Activated T-cell treated with anti-CD3 and anti-CD28 coated beads for 24 hours (primary cell): ENCODE results near the gene NCAPD3.

Source experiments
- DNase-seq: peaks from one replicate; pipeline ENCODE4 v3.0.0-alpha.2; 2020; ENCODE audit warnings: low read depth

NCAPD3 gene

DNA sequence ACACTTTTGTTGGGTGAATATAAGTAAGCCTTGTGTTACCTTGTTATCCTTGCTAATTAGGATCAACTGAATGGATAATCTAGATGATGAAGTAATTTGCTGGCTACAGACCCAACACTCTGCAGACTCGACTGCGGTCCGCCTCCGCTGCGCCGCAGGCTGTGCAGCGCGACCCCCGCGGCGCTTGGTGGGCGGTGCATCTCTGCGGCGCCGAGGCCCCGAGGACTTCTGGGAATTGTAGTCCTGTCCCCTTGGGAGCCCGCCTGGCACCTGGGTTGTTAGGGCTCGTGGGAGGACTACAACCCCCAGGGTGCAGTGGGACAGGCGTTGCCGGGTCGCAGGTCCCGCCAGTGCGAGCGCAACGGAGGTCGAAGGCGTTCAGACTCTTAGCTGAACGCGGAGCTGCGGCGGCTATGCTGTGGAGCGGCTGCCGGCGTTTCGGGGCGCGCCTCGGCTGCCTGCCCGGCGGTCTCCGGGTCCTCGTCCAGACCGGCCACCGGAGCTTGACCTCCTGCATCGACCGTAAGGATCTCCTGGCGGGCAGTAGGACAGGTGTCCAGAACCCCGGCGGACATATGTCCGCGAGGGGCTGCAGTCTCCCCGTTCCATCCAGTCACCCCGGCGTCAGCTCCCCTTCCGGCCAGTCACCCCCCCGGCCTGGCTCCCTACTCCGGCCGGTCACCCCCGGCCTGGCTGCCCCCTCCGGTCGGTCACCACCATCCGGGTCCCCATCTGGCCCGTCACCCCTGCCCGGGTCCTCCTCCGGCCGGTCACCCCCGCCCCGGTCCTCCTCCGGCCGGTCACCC is 29.6 kb upstream of the NCAPD3 start, which contains the start of the genes ACAD8 and THYN1:
TSS of gene ACAD8 (plus strand) at position 381 of the 806 bp plus-strand sequence. CDS start at position 414, 33 bp downstream.
TSS of gene THYN1 (minus strand) at position 165 of the 806 bp plus-strand sequence. CDS start 470 bp downstream, outside the sequence.
- peak; percentile 93 for DNase-seq

DNA sequence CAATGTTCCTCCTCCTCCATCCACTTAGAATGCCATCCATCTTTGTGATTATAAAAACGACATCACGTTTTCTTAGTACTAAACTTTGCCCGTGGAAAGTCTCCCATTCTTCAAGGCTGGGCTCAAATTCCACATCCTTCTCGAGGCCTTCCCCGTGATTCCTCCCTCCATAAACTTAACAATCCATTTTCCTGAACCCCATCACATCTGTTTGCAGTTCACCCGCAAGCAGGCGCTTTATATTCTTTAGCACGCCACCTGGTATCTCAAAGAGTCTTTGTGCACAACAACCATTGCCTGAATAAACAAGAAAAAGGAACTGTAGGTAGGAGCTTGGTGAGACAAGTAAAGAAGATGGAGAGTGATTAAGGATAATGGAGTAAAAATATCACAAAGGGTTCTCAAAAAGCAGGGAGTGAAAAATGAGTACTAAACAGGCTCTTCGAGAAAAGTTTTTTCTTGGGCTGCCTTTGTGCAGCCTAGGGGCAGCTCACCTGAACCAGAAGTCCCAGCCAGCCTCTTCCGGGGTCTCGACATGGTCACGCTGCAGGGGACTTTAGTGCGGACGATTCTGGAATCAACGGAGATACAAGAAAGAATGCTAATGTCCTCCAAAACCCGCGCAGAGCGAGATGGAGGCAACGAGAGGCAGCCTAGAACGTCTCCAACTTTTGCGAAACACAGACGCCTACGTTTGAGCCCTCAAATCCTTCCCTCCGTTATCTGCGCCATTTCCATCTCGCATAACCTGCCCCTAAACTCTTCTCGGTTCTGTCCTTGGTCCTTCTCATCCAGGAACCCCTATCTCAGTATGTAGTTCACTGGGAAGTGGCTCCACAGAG is 28.8 kb upstream of the NCAPD3 start:
- peak; percentile 15 for DNase-seq

DNA sequence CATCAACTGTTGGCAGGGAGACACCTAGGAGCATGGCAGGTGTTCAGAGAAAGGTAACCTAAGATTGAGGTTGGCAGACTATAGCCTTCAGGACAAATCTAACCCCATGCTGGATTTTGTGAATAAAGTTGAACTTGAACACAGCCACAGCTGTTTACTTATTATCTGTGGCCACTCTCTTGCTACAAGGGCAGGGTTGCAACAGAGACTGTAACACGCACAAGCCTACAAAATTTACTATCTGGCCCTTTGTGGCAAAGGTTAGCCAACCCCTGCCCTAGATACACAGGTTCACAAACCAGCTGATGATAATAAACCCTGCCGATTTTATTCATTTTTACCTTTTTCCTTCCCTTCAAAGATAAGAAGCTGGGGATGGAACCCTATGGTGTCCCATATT is 26.9 kb upstream of the NCAPD3 start:
- no peak for DNase-seq

DNA sequence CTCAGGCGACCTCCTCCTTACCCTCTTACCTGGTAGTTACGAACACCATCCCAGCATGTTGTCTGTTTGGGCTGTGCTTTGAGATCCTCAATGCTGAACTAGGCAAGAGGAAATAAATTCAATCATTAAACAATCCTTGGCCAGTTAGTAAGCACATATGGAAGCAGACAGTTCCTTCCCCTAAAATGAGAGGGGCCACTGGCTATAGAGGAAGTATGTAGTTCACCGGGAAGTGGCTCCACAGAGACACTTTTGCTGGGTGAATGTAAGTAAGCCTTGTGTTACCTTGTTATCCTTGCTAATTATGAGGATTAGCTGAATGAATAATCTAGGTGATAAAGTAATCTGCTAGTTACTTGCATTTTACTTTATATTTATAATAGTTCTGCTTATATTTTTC is 26.5 kb upstream of the NCAPD3 start:
- no peak for DNase-seq

DNA sequence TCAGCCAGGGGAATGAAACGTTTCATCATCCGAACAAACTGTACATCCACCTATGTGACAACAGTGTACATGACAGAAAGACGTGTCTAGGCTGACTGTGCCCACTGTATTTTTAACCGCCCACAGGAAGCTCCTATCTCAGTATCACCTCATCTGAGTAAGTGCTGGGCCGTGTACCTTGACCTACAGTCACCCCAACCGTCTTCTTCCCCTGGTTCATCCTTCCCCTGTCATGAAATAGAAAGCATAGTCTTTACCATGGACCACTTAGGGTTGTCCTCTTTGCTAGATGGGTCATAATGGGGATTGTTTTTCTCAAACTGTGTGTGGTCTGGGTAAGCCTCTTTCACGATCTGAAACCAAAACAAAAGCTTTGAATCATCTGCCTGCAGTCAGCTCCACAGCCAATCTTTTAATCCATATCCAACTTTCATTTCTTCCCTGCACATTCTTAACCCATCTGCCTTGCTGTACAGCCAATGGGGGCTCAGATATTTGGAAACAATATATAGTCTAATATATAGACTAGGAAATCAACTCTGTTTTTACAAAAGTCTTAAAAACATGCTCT is 25.2 kb upstream of the NCAPD3 start:
- no peak for DNase-seq

DNA sequence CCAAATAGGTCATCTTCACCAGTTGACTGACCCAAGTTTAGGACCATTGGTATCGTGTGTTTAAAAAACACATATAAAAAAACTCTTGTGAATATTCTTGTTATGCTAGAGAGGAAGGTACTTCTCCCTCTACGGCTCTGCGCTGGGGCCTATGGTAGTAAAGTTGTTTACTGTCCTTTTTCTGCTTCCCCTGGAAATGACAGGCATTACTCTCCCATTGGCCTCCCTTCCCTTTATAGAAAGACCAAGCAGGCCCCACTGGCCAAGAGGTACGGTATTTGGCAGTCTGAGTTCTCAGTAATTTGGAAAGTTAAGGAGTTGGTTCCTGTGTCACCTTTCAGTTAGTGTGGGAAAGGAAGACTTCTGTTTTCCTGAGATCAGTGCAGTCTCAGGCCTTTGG is 22.9 kb upstream of the NCAPD3 start:
- DNase-seq: no peak

DNA sequence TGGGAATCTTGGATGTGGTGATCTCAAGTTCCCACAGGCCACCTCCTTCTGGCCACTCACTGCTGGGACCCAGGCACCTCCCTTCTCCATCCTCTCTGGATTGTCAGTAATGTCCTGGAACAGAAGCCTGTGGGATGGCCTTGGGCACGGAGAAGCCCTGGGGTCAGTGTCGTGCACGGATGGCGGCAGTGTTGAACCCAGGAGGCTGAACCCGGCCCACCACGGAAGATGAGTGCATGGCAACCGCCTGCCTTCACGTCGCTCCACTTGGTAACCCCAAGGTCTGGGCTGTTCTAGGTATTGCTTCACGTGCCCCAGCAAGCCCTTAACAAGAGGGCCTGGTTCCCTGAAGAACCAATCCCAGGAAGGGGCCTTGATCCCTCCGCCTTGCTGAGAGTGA is 22.3 kb upstream of the NCAPD3 start:
- no peak for DNase-seq

DNA sequence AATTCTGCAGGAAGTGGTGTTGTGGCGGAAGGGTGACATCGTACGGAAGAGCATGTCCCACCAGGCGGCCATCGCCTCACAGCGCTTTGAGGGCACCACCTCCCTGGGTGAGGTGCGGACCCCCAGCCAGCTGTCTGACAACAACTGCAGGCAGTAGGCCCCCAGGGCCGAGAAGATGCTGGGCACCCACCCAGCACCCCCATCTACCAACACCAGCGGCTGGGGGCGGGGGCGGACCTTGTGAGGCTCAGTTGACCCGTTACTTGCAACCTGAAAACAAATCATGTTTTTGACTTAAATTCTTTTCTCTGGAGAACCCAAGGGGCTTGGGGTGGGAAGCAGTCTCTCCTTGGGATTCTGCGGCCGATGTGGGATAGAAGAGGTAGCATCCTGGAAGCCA is 21.7 kb upstream of the NCAPD3 start:
- no peak for DNase-seq

DNA sequence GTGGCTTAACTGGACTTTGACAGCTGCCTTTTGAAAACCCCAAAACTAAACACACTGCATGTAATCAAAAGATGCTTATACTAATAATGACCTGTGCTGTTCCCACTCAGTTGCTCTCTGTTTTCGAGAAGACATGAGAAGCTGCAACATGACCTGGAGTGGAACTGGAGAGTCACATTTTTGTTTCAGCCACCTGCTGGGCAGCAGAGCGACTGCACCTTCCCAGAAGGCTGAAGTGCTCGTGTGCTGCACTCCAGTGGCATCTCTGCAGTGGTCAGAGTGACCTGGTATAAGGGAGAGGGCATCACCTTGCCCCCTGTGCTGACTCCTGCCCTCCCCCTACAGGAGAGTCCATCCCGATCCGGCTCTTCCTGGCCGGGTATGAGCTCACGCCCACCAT is 20.8 kb upstream of the NCAPD3 start:
- DNase-seq: no peak

DNA sequence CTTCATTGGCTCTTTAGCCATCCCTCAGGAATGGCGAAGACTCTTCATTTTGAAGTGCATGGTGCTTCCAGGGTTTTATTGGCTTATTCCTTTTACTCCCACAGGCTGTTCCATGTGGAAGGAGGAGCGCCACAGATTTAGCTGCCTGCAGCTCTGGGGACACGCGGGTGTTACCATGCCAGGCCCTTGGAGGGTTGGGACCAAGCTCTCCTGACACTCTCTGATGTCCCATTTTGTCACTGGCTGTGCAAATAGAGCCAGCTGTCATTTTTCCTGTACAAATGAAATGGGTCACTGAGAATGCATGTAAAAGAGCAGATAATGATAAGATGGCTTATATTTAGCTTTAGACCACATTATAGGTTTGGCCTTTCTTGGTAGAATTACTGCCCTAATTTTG is 20.1 kb upstream of the NCAPD3 start:
- DNase-seq: no peak

DNA sequence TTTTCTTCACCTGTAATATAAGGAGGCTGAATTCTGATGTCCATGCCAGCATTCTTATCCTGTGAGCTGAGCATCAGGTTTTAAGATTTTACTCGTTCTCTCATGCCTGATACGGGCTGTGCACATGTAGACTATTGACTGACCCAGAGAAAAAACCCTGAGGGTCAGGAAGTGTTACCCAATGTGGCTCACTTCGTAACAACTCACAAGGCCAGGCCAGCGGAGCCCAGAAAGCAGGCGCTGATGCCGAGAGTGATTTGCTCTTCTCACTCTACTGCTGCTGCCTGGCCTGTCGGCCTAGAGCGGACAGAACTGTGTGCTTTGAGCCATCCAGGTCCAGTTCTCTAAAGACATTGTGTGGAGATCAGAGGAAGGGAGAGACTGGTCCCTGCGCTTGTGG is 18.6 kb upstream of the NCAPD3 start:
- no peak for DNase-seq

DNA sequence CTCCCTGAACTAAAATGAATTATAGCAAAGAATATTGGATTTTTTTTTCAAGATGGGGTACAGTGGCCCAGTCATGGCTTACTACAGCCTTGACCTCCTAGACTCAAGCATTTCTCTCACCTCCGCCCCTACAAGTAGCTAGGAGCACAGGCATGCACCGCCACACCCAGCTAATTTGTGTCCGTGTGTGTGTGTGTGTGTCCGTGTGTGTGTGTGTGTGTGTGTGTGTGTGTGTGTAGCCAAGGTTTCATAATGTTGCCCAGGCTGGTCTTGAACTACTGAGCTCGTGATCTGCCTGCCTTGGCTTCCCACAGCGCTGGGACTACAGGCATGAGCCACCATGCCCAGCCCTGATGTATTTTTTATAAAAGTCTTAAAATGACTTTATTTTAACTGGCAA is 16.8 kb upstream of the NCAPD3 start:
- no peak for DNase-seq

DNA sequence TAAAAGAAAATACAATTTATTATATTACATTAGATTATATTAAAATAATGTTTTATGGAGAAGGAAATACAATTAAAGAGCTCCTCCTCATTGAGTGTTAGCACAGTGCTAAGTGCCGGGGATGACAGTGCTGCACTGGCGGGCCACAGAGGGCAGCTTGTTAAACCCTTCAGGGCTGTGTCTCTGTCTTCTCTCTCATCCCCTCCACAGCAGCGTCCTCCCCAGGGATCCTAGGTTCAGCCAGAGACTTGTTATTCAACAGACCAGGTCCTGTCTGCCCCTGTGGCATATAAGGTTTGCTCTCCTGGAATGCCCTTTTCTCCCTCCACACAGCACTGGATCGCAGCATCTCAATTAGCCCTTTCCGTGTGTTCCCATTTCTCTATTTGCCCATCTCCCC is 15.2 kb upstream of the NCAPD3 start:
- DNase-seq: no peak

DNA sequence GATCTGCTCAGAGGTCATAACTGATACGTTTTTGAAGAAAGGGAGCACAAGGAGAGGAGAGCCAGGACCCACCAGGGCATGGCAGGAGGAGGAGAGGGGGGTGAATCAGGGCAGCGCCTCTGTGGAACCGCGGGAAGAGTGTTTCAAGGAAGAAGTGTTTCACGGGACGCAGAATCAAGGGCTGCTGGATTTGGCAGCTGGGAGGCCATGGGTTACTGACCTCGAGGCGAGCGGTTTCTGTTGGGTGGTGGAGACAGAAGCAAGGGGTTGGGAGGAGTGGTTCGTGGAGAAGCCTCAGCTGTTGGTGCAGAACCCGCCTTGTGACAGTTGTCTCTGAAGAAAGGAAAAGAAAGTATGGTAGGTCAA is 13.8 kb upstream of the NCAPD3 start:
- DNase-seq: no peak

DNA sequence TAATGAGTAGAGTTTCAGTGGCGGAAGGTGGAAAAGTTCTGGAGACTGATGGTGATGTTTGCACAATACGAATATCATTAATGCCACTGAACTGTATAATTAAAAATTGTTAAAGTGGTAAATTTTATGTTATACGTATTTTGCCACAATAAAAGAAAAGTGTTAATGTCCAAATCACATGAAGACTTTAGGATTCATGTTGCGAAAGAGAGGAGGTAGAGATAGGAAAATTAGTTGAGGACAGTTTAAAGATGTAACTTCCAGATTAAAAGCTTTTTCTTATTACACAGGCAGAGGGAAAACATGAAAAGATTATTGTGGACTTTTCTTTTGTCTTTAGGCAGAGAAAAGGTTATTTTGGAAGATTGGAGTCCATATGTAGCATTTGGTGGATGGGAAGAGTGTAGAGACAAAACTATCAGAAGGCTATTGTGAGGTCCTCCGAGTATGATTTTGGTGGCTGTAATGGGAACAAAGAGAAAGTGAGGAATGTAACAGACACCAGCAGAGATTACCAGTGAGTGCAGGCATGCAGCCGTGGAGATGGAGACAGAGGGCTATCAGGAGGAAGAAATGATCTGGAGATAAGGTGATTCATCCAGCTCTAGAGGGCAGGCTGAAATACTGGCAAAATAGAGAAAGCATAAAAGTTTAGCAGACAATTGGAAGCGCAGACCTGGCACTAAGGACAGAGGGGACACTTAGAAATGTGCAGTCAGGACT is 13.2 kb upstream of the NCAPD3 start:
- DNase-seq: no peak

DNA sequence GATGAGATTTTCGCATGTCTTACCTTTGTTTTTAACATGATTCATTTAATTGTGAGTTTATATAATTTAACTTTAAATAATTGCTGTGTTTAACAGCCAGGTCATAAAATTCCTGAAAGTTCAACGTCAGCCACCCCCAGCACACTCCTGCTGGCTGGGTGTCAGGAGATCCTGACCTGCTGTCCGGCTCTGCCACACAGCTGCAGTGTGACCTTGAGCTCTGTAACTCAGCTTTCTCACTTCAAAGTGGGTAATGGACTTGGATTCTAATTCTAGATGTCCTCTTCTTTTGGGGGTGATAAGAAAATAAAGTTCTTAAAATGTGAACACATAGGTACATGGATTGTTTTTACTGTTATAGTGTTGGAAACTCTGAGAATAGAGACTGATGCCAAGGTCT is 11.6 kb upstream of the NCAPD3 start:
- DNase-seq: no peak

DNA sequence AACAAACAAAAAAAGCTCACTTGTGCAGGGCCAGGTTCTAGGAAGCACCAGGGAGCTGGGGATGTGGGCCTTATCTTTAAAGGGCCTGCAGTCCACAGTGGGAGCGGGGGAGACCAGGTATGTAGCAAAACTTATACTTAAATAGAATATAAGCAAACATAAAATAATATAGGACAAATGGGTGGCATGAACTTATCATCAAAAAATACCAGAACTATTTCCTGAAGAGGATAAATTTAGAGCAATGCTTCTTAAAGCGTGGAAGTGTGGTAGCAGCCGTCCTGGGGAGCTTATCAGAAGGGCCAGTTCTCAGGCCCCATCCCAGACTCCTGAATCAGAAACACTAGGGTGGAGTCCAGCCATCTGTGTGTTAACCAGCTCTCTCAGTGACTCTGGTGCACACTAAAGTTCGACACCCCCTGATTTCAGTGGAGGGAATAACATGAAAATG is 10.0 kb upstream of the NCAPD3 start:
- DNase-seq: no peak

DNA sequence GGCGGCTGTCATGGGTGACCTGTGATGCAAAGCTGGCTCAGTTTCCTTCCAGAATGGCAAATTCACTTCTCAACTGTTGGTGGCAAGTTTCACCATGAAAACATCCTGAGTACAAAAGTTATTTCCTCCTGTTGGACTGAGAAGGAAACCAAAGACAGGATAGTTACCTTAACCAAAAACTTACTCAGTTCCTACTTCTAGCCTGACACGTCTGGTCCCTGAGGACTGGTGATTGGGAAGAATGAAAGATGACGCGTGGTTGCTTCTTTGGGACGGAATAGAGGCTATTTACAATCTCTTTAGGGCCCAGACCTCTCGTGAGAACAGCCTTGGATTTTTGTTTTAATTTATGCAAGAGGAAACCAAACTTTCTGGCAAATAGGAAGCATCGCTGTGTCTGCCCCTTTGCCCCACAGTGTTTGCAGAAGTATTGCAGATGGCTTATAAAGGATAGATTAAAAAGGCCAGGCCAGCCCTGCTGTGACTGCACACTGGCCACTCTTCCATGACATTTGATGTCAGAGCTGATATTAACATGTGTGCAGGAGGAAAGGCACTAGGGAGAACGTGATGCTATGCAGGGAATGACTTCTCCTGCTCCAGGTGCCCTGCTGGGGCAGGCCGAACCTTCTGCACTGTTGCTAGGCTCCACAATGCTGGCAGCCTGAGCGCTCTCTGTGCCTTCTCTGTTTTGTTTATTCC is 8.3 kb upstream of the NCAPD3 start:
- no peak for DNase-seq

DNA sequence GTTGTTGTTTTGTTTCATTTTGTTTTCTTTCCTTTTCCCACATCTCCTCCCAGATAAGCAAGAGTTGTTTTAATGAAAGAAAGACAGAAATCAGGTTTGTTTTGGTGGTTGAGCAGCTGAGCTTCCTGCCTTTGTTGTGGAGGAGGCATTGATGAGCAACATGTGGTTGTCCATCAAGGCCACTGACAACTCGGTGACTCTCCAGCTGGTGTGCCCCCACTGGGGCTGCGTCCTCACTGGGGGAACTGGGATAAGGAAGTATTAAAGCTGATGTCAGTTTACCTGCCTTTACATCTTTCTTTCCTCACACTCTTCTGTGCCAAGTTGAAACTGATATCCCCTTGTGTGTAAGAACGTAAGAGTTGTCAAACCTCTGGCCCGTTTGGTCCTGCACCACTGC is 6.6 kb upstream of the NCAPD3 start:
- no peak for DNase-seq

DNA sequence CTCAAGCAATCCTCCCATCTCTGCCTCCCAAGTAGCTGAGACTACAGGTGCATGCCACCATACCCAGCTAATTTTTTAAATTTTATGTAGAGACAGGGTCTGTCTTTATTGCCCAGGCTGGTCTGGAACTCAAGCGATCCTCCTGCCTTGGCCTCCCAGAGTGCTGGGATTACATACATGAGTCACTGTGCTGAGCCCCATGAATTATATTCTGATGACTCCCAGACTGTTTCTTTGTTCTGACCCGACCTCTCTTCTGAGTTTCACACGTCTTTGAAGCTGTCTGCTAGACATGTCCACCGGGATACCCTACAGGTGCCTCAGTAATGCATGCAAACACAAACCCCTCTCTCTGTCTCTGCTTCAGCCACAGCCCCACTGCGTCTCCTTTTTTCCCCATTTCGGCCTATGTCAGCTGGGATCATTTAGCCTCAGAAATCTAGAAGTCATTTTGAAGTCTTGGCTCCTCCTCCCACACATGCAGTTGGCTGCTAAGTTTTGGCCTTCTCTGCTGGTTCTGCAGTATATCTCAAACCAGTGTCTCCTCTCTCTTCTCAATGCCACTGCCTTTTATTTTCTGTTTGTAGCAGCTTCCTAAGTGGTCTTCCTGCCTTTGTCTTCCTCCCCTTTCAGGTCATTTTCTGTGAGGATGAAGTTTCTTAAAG is 5.5 kb upstream of the NCAPD3 start:
- no peak for DNase-seq

DNA sequence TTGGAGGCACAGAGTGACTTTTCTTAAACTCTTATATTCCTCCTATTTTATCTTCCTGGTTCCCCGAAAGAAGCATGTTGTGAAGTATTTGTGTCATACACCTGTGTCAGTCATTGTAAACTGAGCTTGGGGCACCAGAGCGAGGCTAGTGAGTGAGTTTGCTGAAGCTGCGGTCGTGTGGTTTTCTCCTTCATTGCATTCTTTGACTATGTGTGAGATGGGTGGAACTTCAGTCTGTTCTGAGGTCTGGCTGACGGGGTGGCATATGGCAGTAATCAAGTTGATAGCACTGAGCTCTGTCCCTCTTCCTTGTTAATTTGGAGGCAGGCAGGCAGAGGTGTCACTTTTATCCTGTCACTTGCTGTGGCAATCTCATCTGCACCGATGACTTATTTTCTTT is 4.9 kb upstream of the NCAPD3 start:
- DNase-seq: no peak
